NCI-H2227 (cell line): ENCODE results near the gene IFIH1.
A peak's percentile ranks its signal among the peaks of the same experiment; 100 is the strongest.

Experiments
- DNase-seq: peaks from one replicate; lab custom pipeline; 2025; ENCODE audit not compliant: unreplicated experiment; lab: John Stamatoyannopoulos, UW

The IFIH1 gene

GRCh38 chr2:162258686-162259085 lies 59.8 kb downstream of the IFIH1 start:
- no peak for DNase-seq

GRCh38 chr2:162258169-162258568 lies 60.3 kb downstream of the IFIH1 start:
- no peak for DNase-seq

- no peak for DNase-seq
Measured at GRCh38 chr2:162257425-162257824, 61.1 kb downstream of the IFIH1 start.

- DNase-seq = no peak
Measured at GRCh38 chr2:162256591-162256991, 61.9 kb downstream of the IFIH1 start.

- DNase-seq = no peak
Measured at GRCh38 chr2:162254236-162254871, 64.1 kb downstream of the IFIH1 start.

- DNase-seq = no peak
Measured at GRCh38 chr2:162253435-162253834, 65.0 kb downstream of the IFIH1 start.

- DNase-seq = no peak
Measured at GRCh38 chr2:162252153-162252552, 66.3 kb downstream of the IFIH1 start.

GRCh38 chr2:162245781-162246180 lies 72.7 kb downstream of the IFIH1 start:
- no peak for DNase-seq

- no peak for DNase-seq
Measured at GRCh38 chr2:162245061-162245460, 73.4 kb downstream of the IFIH1 start.

- DNase-seq = no peak
Measured at GRCh38 chr2:162244541-162245031, 73.9 kb downstream of the IFIH1 start.

GRCh38 chr2:162243715-162244114 lies 74.8 kb downstream of the IFIH1 start:
- DNase-seq = no peak

- no peak for DNase-seq
Measured at GRCh38 chr2:162243294-162243693, 75.2 kb downstream of the IFIH1 start, which contains the start of gene FAP. Gene FAP, minus strand, starts transcription at chr2:162243445. Its CDS starts 118 bp downstream, at chr2:162243327.

GRCh38 chr2:162242586-162243280 lies 75.8 kb downstream of the IFIH1 start:
- DNase-seq = no peak

GRCh38 chr2:162241571-162241970 lies 76.9 kb downstream of the IFIH1 start:
- no peak for DNase-seq

- no peak for DNase-seq
Measured at GRCh38 chr2:162234620-162235462, 83.6 kb downstream of the IFIH1 start.

GRCh38 chr2:162233197-162233596 lies 85.3 kb downstream of the IFIH1 start:
- peak; percentile 33 for DNase-seq

GRCh38 chr2:162232671-162233070 lies 85.8 kb downstream of the IFIH1 start:
- DNase-seq = peak; percentile 87

- no peak for DNase-seq
Measured at GRCh38 chr2:162232027-162232426, 86.5 kb downstream of the IFIH1 start.

GRCh38 chr2:162230761-162231160 lies 87.7 kb downstream of the IFIH1 start:
- DNase-seq = no peak

- DNase-seq = no peak
Measured at GRCh38 chr2:162226836-162227235, 91.6 kb downstream of the IFIH1 start.

GRCh38 chr2:162221064-162221463 lies 97.4 kb downstream of the IFIH1 start:
- DNase-seq = peak; percentile 52

GRCh38 chr2:162220368-162220767 lies 98.1 kb downstream of the IFIH1 start:
- no peak for DNase-seq
